WTC11 (cell line): Measurements from ENCODE around the gene NEUROD2. TPM values are rescaled to one million over a fixed set of nuclear protein-coding genes. Genes with fewer than 3 reads are reported as not detected.

Source experiments
- ATAC-seq: fragments of 200-7000 bp; cut with Tn5 transposase; 2 replicates; pipeline ENCODE4 v1.10.0; 2021; ENCODE audit warnings: mild to moderate bottlenecking, moderate library complexity
- CTCF ChIA-PET: fragments of 300-600 bp; sonication (Branson Sonifier 250); formaldehyde crosslinking; loops from one replicate; lab custom pipeline; 2021; ENCODE audit warnings: antibody characterized with exemption; lab: Charles Lee
- POLR2A ChIA-PET: fragments of 350-600 bp; sonication (Branson Sonifier 250); formaldehyde crosslinking; loops from one replicate; lab custom pipeline; 2021; ENCODE audit warnings: antibody characterized with exemption; lab: Charles Lee
- DNase-seq: peaks from one replicate; pipeline ENCODE4 v3.0.0; 2021; ENCODE audit warnings: low spot score
- H3K27ac Mint-ChIP-seq: 2 replicates; pipeline ENCODE4 v1.8.0; 2021; ENCODE audit warnings: mixed read lengths
- H3K27me3 Mint-ChIP-seq: 2 replicates; pipeline ENCODE4 v1.8.0; 2021; ENCODE audit warnings: low read depth, mild to moderate bottlenecking, moderate library complexity, mixed read lengths
- H3K36me3 Mint-ChIP-seq: 2 replicates; pipeline ENCODE4 v1.8.0; 2021; ENCODE audit warnings: mixed read lengths
- H3K4me1 Mint-ChIP-seq: 2 replicates; pipeline ENCODE4 v1.8.0; 2022; ENCODE audit warnings: mixed read lengths
- H3K4me3 Mint-ChIP-seq: 2 replicates; pipeline ENCODE4 v1.8.0; 2021; ENCODE audit warnings: mild to moderate bottlenecking, moderate library complexity, mixed read lengths
- H3K9me3 Mint-ChIP-seq: 2 replicates; pipeline ENCODE4 v1.8.0; 2021; ENCODE audit warnings: mixed read lengths
- AR ChIP-seq: fragments of 250-450 bp; sonication (Bioruptor Pico); IDR thresholded peaks from 2 replicates; pipeline ENCODE4 v1.9.0; 2021; ENCODE audit warnings: mild to moderate bottlenecking
- ATF2 ChIP-seq: sonication (generic); formaldehyde crosslinking; IDR thresholded peaks from 2 replicates; pipeline ENCODE4 v1.8.1; 2022; ENCODE audit warnings: low read depth, missing genetic modification reagents, borderline replicate concordance
- CREM ChIP-seq: sonication (generic); formaldehyde crosslinking; IDR thresholded peaks from 2 replicates; pipeline ENCODE4 v1.8.1; 2022; ENCODE audit warnings: mild to moderate bottlenecking, missing genetic modification reagents, moderate library complexity
- ESRRA ChIP-seq: sonication (generic); formaldehyde crosslinking; IDR thresholded peaks from 2 replicates; pipeline ENCODE4 v1.8.1; 2022; ENCODE audit warnings: mild to moderate bottlenecking, missing genetic modification reagents, borderline replicate concordance
- FOXJ3 ChIP-seq: sonication (generic); formaldehyde crosslinking; IDR thresholded peaks from 2 replicates; pipeline ENCODE4 v1.9.0; 2021; ENCODE audit warnings: missing genetic modification reagents, mild to moderate bottlenecking, borderline replicate concordance
- IRF2 ChIP-seq: sonication (generic); formaldehyde crosslinking; IDR thresholded peaks from 2 replicates; pipeline ENCODE4 v1.8.0; 2022; ENCODE audit warnings: low read depth, missing genetic modification reagents, borderline replicate concordance
- NR3C1 ChIP-seq: sonication (generic); formaldehyde crosslinking; conservative IDR thresholded peaks from 2 replicates; pipeline ENCODE4 v1.8.1; 2023; ENCODE audit warnings: low read depth, mild to moderate bottlenecking, missing genetic modification reagents
- PRRX2 ChIP-seq: fragments of 250-450 bp; sonication (Bioruptor Pico); IDR thresholded peaks from 2 replicates; pipeline ENCODE4 v1.8.0; 2021; ENCODE audit warnings: mild to moderate bottlenecking
- RELA ChIP-seq: sonication (generic); formaldehyde crosslinking; IDR thresholded peaks from 2 replicates; pipeline ENCODE4 v1.8.1; 2022; ENCODE audit warnings: missing genetic modification reagents, mild to moderate bottlenecking, borderline replicate concordance
- TP53 ChIP-seq: sonication (generic); formaldehyde crosslinking; IDR thresholded peaks from 2 replicates; pipeline ENCODE4 v1.8.1; 2023; ENCODE audit warnings: mild to moderate bottlenecking, missing genetic modification reagents
- USF1 ChIP-seq: sonication (generic); formaldehyde crosslinking; IDR thresholded peaks from 2 replicates; pipeline ENCODE4 v1.8.0; 2022; ENCODE audit warnings: mild to moderate bottlenecking, missing genetic modification reagents
- ZBTB21 ChIP-seq: sonication (generic); formaldehyde crosslinking; IDR thresholded peaks from 2 replicates; pipeline ENCODE4 v1.8.1; 2023; ENCODE audit warnings: mild to moderate bottlenecking, missing genetic modification reagents, borderline replicate concordance
- ZNF121 ChIP-seq: sonication (generic); formaldehyde crosslinking; IDR thresholded peaks from 2 replicates; pipeline ENCODE4 v1.8.0; 2023; ENCODE audit warnings: missing genetic modification reagents
- ZNF396 ChIP-seq: fragments of 250-450 bp; sonication (Bioruptor Pico); IDR thresholded peaks from 2 replicates; pipeline ENCODE4 v1.8.0; 2021; ENCODE audit warnings: mild to moderate bottlenecking, moderate library complexity, borderline replicate concordance
- ZNF425 ChIP-seq: fragments of 250-450 bp; sonication (Bioruptor Pico); conservative IDR thresholded peaks from 2 replicates; pipeline ENCODE4 v1.9.0; 2021; ENCODE audit warnings: mild to moderate bottlenecking
- ZNF532 ChIP-seq: fragments of 250-450 bp; sonication (Bioruptor Pico); IDR thresholded peaks from 2 replicates; pipeline ENCODE4 v1.9.0; 2021; ENCODE audit warnings: mild to moderate bottlenecking, borderline replicate concordance
- total RNA-seq: library from RNA; stranded (reverse); gene quantifications from 3 replicates; pipeline ENCODE4 v1.2.3, GENCODE V29; 2021
- TF ChIP-seq, protein P1 (sequence below): sonication (generic); formaldehyde crosslinking; IDR thresholded peaks from 2 replicates; pipeline ENCODE4 v1.8.0; 2022; ENCODE audit warnings: mild to moderate bottlenecking, missing genetic modification reagents
- TF ChIP-seq, protein P2 (sequence below): fragments of 250-450 bp; sonication (Bioruptor Pico); IDR thresholded peaks from 2 replicates; pipeline ENCODE4 v1.9.0; 2021; ENCODE audit warnings: mild to moderate bottlenecking

NEUROD2 gene
- total RNA-seq, 1 experiment from 2014 or later, result not detected

GRCh38 chr17:39651923-39652586 lies 44.3 kb upstream of the NEUROD2 start:
- H3K36me3 Mint-ChIP-seq, result no peaks in the 10 kb centered on the region; the same call in 1 of the 2 replicates
- no peaks in the 10 kb centered on the region; the same call in 1 of the 2 replicates for H3K27me3 Mint-ChIP-seq
- DNase-seq, result no peak
- TF ChIP-seq PRRX2 (CRISPR knock-in tag), result no peak
- no peak for TF ChIP-seq ZNF121 (CRISPR knock-in tag)
- TF ChIP-seq, protein P1, sequence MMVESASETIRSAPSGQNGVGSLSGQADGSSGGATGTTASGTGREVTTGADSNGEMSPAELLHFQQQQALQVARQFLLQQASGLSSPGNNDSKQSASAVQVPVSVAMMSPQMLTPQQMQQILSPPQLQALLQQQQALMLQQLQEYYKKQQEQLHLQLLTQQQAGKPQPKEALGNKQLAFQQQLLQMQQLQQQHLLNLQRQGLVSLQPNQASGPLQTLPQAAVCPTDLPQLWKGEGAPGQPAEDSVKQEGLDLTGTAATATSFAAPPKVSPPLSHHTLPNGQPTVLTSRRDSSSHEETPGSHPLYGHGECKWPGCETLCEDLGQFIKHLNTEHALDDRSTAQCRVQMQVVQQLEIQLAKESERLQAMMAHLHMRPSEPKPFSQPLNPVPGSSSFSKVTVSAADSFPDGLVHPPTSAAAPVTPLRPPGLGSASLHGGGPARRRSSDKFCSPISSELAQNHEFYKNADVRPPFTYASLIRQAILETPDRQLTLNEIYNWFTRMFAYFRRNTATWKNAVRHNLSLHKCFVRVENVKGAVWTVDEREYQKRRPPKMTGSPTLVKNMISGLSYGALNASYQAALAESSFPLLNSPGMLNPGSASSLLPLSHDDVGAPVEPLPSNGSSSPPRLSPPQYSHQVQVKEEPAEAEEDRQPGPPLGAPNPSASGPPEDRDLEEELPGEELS (CRISPR knock-in tag), result no peak
- TF ChIP-seq, all 79 proteins: peak for 0
- H3K27ac Mint-ChIP-seq, result peak overlapping the region; percentile 75
- no peak overlapping the region for H3K4me3 Mint-ChIP-seq
- H3K9me3 Mint-ChIP-seq, result no peaks in the 10 kb centered on the region
- CTCF ChIA-PET, result interaction anchor here (0.5 to 18.1 kb wide), 15 partner anchors 8 to 150 kb away, joined by 3 to 851 read pairs (median 14); partner anchors contain the start of genes MIEN1, PNMT, PPP1R1B and STARD3
- no peak for ATAC-seq
- POLR2A ChIA-PET, result interaction anchor here (0.6 to 1.1 kb wide), 4 partner anchors 12 to 47 kb away, joined by 3 to 4 read pairs (median 4); partner anchors contain the start of gene ERBB2
- peaks cover 44% of the 10 kb centered on the region for H3K4me1 Mint-ChIP-seq

- Mint-ChIP-seq H3K9me3 (no peaks in the 10 kb centered on the region), H3K27me3 (no peaks in the 10 kb centered on the region; the same call in 1 of the 2 replicates), H3K4me3 (no peak overlapping the region), H3K4me1 (peaks cover 46% of the 10 kb centered on the region), H3K36me3 (no peaks in the 10 kb centered on the region; the same call in 1 of the 2 replicates), H3K27ac (no peak overlapping the region)
- ATAC-seq (no peak), DNase-seq (no peak)
- POLR2A ChIA-PET, result interaction anchor here (0.6 kb wide), 1 partner anchor 8 kb away, joined by 3 read pairs; no protein-coding TSS in a partner anchor
- CTCF ChIA-PET, result interaction anchor here (1.0 to 18.1 kb wide), 3 partner anchors 19 to 55 kb away, joined by 3 to 851 read pairs (median 272); partner anchors contain the start of genes PNMT, PPP1R1B, STARD3 and TCAP
- TF ChIP-seq ZBTB21 (CRISPR knock-in tag) (no peak), PRRX2 (CRISPR knock-in tag) (no peak), ZNF396 (CRISPR knock-in tag) (no peak), NR3C1 (CRISPR knock-in tag) (no peak), ATF2 (no peak), AR (CRISPR knock-in tag) (no peak), ZNF121 (CRISPR knock-in tag) (no peak), FOXJ3 (CRISPR knock-in tag) (no peak), ZNF425 (CRISPR knock-in tag) (no peak), ESRRA (CRISPR knock-in tag) (no peak), IRF2 (CRISPR knock-in tag) (no peak), TP53 (CRISPR knock-in tag) (no peak), ZNF532 (CRISPR knock-in tag) (no peak), USF1 (CRISPR knock-in tag) (no peak), RELA (CRISPR knock-in tag) (no peak), CREM (CRISPR knock-in tag) (no peak)
- TF ChIP-seq, protein P2, sequence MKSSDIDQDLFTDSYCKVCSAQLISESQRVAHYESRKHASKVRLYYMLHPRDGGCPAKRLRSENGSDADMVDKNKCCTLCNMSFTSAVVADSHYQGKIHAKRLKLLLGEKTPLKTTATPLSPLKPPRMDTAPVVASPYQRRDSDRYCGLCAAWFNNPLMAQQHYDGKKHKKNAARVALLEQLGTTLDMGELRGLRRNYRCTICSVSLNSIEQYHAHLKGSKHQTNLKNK (CRISPR knock-in tag), result no peak
Measured at GRCh38 chr17:39650121-39650579, 42.4 kb upstream of the NEUROD2 start.
